SK-N-SH treated with all-trans-retinoic acid at 6 μM for 48 hours (cell line): ENCODE data around the gene RNF175.

ENCODE experiments used
- ATAC-seq: fragments of 200-7000 bp; cut with Tn5 transposase; 3 replicates; pipeline ENCODE4 v1.9.1; 2020; ENCODE audit warnings: mild to moderate bottlenecking, moderate library complexity
- ARNTL ChIP-seq: fragments of 450-650 bp; formaldehyde crosslinking; IDR thresholded peaks from 2 replicates; pipeline ENCODE4 v1.5.0; 2020; ENCODE audit warnings: low read depth, mild to moderate bottlenecking, moderate library complexity, borderline replicate concordance
- BACH2 ChIP-seq: fragments of 250-450 bp; sonication (Bioruptor Pico); IDR thresholded peaks from 2 replicates; pipeline ENCODE4 v1.9.0; 2021; ENCODE audit warnings: mild to moderate bottlenecking, borderline replicate concordance
- CREB5 ChIP-seq: fragments of 250-450 bp; sonication (Bioruptor Pico); IDR thresholded peaks from 2 replicates; pipeline ENCODE4 v1.5.1; 2020; ENCODE audit warnings: low read depth, mild to moderate bottlenecking, moderate library complexity
- CSDC2 ChIP-seq: fragments of 250-450 bp; sonication (Bioruptor Pico); IDR thresholded peaks from 2 replicates; pipeline ENCODE4 v1.5.0; 2020; ENCODE audit warnings: mild to moderate bottlenecking, moderate library complexity
- GLIS3 ChIP-seq: fragments of 250-450 bp; sonication (Bioruptor Pico); IDR thresholded peaks from 2 replicates; pipeline ENCODE4 v1.5.0; 2020; ENCODE audit warnings: mild to moderate bottlenecking, moderate library complexity
- ISL1 ChIP-seq: fragments of 250-450 bp; sonication (Bioruptor Pico); IDR thresholded peaks from 2 replicates; pipeline ENCODE4 v2.1.2; 2022; ENCODE audit warnings: mild to moderate bottlenecking, moderate library complexity
- OSR1 ChIP-seq: fragments of 250-450 bp; sonication (Bioruptor Pico); IDR thresholded peaks from 2 replicates; pipeline ENCODE4 v1.8.0; 2022; ENCODE audit warnings: moderate library complexity, mild to moderate bottlenecking, inconsistent platforms
- PATZ1 ChIP-seq: fragments of 250-450 bp; sonication (Bioruptor Pico); IDR thresholded peaks from 2 replicates; pipeline ENCODE4 v1.8.0; 2020; ENCODE audit warnings: mild to moderate bottlenecking, moderate library complexity, borderline replicate concordance
- POU6F1 ChIP-seq: fragments of 250-450 bp; sonication (Bioruptor Pico); IDR thresholded peaks from 2 replicates; pipeline ENCODE4 v1.8.0; 2021; ENCODE audit warnings: low read depth, mild to moderate bottlenecking, moderate library complexity, borderline replicate concordance
- PPARA ChIP-seq: fragments of 250-450 bp; sonication (Bioruptor Pico); IDR thresholded peaks from 2 replicates; pipeline ENCODE4 v1.5.0; 2020; ENCODE audit warnings: mild to moderate bottlenecking, borderline replicate concordance
- SNAI2 ChIP-seq: fragments of 250-450 bp; sonication (Bioruptor Pico); IDR thresholded peaks from 2 replicates; pipeline ENCODE4 v1.5.0; 2020; ENCODE audit warnings: mild to moderate bottlenecking, moderate library complexity
- TCF4 ChIP-seq: fragments of 250-450 bp; sonication (Bioruptor Pico); IDR thresholded peaks from 2 replicates; pipeline ENCODE4 v1.8.0; 2021; ENCODE audit warnings: mild to moderate bottlenecking, moderate library complexity, borderline replicate concordance
- TSHZ2 ChIP-seq: fragments of 250-450 bp; sonication (Bioruptor Pico); IDR thresholded peaks from 2 replicates; pipeline ENCODE4 v1.5.0; 2020; ENCODE audit warnings: mild to moderate bottlenecking, moderate library complexity
- ZC3H10 ChIP-seq: fragments of 250-450 bp; sonication (Bioruptor Pico); IDR thresholded peaks from 2 replicates; pipeline ENCODE4 v1.5.1; 2021; ENCODE audit warnings: mild to moderate bottlenecking, moderate library complexity
- ZFP3 ChIP-seq: fragments of 250-450 bp; sonication (Bioruptor Pico); IDR thresholded peaks from 2 replicates; pipeline ENCODE4 v1.5.0; 2020; ENCODE audit warnings: mild to moderate bottlenecking, moderate library complexity
- ZFP30 ChIP-seq: fragments of 450-650 bp; formaldehyde crosslinking; IDR thresholded peaks from 2 replicates; pipeline ENCODE4 v1.5.0; 2022; ENCODE audit warnings: mild to moderate bottlenecking, moderate library complexity
- ZNF565 ChIP-seq: fragments of 450-650 bp; formaldehyde crosslinking; conservative IDR thresholded peaks from 2 replicates; pipeline ENCODE4 v1.5.0; 2020; ENCODE audit warnings: low read depth, mild to moderate bottlenecking, moderate library complexity
- ZNF70 ChIP-seq: fragments of 450-650 bp; formaldehyde crosslinking; IDR thresholded peaks from 2 replicates; pipeline ENCODE4 v1.5.0; 2020; ENCODE audit warnings: mild to moderate bottlenecking, moderate library complexity

The RNF175 gene

GRCh38 chr4:153755186-153755585 lies 4.6 kb downstream of the RNF175 start:
- no peak for TF ChIP-seq CREB5 (CRISPR knock-in tag)
- TF ChIP-seq PPARA (CRISPR knock-in tag) = no peak
- TF ChIP-seq GLIS3 (CRISPR knock-in tag) = no peak
- no peak for TF ChIP-seq CSDC2 (CRISPR knock-in tag)
- TF ChIP-seq ARNTL (CRISPR knock-in tag) = no peak
- TF ChIP-seq SNAI2 (CRISPR knock-in tag) = no peak
- TF ChIP-seq ZC3H10 (CRISPR knock-in tag) = no peak
- TF ChIP-seq PATZ1 (CRISPR knock-in tag) = no peak
- TF ChIP-seq OSR1 (CRISPR knock-in tag) = no peak
- TF ChIP-seq ZNF70 = no peak
- no peak for TF ChIP-seq TSHZ2 (CRISPR knock-in tag)
- no peak for TF ChIP-seq TCF4 (CRISPR knock-in tag)
- ATAC-seq = no peak

GRCh38 chr4:153750197-153750817 lies 9.5 kb downstream of the RNF175 start:
- ATAC-seq = peak; percentile 95
- TF ChIP-seq TCF4 (CRISPR knock-in tag) (no peak), CREB5 (CRISPR knock-in tag) (no peak), ZNF565 (CRISPR knock-in tag) (no peak), ZFP3 (CRISPR knock-in tag) (no peak)

GRCh38 chr4:153748378-153748777 lies 11.4 kb downstream of the RNF175 start:
- TF ChIP-seq CSDC2 (CRISPR knock-in tag) = 0 out of 2 replicates have a peak, but pooled peaks have one; percentile 20
- no peak for TF ChIP-seq GLIS3 (CRISPR knock-in tag)
- ATAC-seq = peak; percentile 91

- ATAC-seq = no peak
- TF ChIP-seq POU6F1 (CRISPR knock-in tag) (no peak), BACH2 (CRISPR knock-in tag) (no peak), ZC3H10 (CRISPR knock-in tag) (no peak), TSHZ2 (CRISPR knock-in tag) (no peak), OSR1 (CRISPR knock-in tag) (no peak), GLIS3 (CRISPR knock-in tag) (no peak), CSDC2 (CRISPR knock-in tag) (no peak), ZFP30 (no peak), ZNF70 (no peak), CREB5 (CRISPR knock-in tag) (no peak), PATZ1 (CRISPR knock-in tag) (no peak), ISL1 (CRISPR knock-in tag) (no peak)
These were observed 12.3 kb downstream of the RNF175 start for GRCh38 chr4:153747406-153747955.
